ENCODE measurements around the gene KLHL42. TPM values are rescaled to one million over a fixed set of nuclear protein-coding genes. Genes with fewer than 3 reads are reported as not detected.

KLHL42 gene
- total RNA-seq, 2 donors from 2014 or later = 19.1 to 79.9 TPM

DNA sequence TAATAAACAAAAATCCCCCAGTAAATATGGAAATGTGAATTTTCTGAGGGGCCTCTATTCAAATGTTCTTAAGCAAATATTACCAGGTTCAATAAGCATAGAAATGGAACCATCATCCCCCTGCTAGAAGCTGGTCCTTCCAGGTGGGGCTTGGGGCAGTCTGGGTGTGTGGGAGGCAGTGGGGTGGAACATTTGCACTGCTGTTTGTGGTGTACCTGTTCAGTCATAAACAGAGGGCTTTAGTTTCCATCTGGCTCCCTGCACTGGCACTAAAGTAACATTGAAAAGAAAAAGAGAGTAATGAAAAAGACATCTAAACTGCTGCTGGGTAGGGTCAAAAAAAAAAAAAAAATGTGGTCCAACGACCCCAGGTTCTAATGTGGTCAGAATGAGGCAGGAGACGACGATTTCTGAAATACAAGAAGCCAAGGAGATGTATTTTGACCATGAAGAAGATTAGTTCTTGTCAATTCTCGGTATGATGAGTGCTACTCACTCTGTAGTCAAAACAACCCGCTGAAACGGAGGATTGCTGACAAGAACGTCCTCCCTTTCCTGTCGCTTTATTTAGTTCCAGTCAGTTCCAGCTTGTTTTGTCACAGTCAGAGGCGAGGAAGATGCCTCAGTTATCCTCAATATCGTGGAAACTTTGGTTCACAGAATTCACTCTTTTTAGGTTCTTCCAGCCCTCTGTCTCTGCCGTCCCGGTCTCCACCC, 44.3 kb downstream of the KLHL42 start:
- no peaks in the 10 kb centered on the region for H3K4me1 ChIP-seq (replicated peaks)
- no peaks in the 10 kb centered on the region for H3K36me3 ChIP-seq
- WGBS = 77% methylated on average over 12 of the region's 12 CpGs
- intact Hi-C loops (cut with DNase I) = loop anchor here (5.0 kb wide), 1 partner anchor 92 kb away; no protein-coding TSS in a partner anchor
- H3K27me3 ChIP-seq (replicated peaks; ENCODE audit: insufficient read depth) = no peaks in the 10 kb centered on the region
- DNase-seq (ENCODE audit: low spot score) = no peak
- H3K9me3 ChIP-seq = no peaks in the 10 kb centered on the region
- no peak for TF ChIP-seq POLR2AphosphoS5 (IDR thresholded peaks at IDR 0.05)
- TF ChIP-seq, protein P1, sequence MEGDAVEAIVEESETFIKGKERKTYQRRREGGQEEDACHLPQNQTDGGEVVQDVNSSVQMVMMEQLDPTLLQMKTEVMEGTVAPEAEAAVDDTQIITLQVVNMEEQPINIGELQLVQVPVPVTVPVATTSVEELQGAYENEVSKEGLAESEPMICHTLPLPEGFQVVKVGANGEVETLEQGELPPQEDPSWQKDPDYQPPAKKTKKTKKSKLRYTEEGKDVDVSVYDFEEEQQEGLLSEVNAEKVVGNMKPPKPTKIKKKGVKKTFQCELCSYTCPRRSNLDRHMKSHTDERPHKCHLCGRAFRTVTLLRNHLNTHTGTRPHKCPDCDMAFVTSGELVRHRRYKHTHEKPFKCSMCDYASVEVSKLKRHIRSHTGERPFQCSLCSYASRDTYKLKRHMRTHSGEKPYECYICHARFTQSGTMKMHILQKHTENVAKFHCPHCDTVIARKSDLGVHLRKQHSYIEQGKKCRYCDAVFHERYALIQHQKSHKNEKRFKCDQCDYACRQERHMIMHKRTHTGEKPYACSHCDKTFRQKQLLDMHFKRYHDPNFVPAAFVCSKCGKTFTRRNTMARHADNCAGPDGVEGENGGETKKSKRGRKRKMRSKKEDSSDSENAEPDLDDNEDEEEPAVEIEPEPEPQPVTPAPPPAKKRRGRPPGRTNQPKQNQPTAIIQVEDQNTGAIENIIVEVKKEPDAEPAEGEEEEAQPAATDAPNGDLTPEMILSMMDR (IDR thresholded peaks at IDR 0.05) = no peak
- no peak for TF ChIP-seq POLR2A (IDR thresholded peaks at IDR 0.05)
- H3K27ac ChIP-seq = no peak overlapping the region
- H3K4me3 ChIP-seq = no peak overlapping the region

DNA sequence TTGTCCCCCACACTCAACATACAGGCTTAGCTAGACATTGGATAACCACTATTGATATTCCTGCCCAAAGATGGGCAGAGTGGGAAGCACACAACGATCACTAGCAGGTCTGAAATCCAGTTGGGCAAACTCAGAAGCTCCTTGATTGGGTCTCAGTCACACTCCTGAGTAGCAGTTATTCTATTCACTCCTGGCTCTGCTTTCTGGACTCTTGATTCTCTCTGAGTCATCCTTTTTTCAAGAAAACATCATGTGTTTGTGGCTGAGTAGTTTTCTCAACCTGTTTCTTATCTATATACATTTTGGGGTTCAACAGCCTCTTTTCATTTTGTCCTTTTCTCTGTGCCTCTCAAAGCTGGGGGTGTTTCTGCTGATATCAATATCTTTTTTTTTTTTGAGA, 46.0 kb downstream of the KLHL42 start:
- DNase-seq (ENCODE audit: low spot score) = no peak
- Histone ChIP-seq H3K4me3 (no peak overlapping the region), H3K4me1 (replicated peaks) (no peaks in the 10 kb centered on the region), H3K36me3 (no peaks in the 10 kb centered on the region), H3K27ac (no peak overlapping the region), H3K9me3 (no peaks in the 10 kb centered on the region), H3K27me3 (replicated peaks; ENCODE audit: insufficient read depth) (no peaks in the 10 kb centered on the region)
- intact Hi-C loops (cut with DNase I) = no loop called here
- 84% methylated on average over 1 of the region's 1 CpG for WGBS
- TF ChIP-seq POLR2A (IDR thresholded peaks at IDR 0.05) = no peak
- TF ChIP-seq, protein P1 (IDR thresholded peaks at IDR 0.05) = no peak
- TF ChIP-seq POLR2AphosphoS5 (IDR thresholded peaks at IDR 0.05) = no peak

DNA sequence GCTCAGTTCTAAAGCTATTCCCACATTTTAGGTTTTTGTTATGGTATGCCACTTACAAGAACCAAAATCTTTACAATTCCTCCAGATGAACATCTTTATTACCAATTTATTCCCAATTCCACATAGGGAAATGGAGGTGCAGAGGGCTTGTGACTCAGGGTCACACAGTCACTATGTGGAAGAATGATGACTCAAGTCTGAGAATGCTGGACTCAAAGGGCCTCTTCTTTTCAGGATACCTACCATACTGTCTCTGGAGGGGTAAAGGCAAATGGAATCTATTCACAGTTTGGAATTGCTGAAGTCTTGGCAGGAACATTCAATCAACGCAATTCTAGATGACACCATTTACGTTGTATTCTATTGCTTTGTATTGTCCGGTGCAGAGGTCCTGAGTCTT, 48.2 kb downstream of the KLHL42 start:
- no peaks in the 10 kb centered on the region for H3K9me3 ChIP-seq
- TF ChIP-seq, protein P1 (IDR thresholded peaks at IDR 0.05) = no peak
- TF ChIP-seq POLR2AphosphoS5 (IDR thresholded peaks at IDR 0.05) = no peak
- TF ChIP-seq POLR2A (IDR thresholded peaks at IDR 0.05) = no peak
- no peaks in the 10 kb centered on the region for H3K36me3 ChIP-seq
- intact Hi-C loops (cut with DNase I) = no loop called here
- no peak overlapping the region for H3K27ac ChIP-seq
- H3K27me3 ChIP-seq (replicated peaks; ENCODE audit: insufficient read depth) = no peaks in the 10 kb centered on the region
- no peaks in the 10 kb centered on the region for H3K4me1 ChIP-seq (replicated peaks)
- 93% methylated on average over 3 of the region's 3 CpGs for WGBS
- H3K4me3 ChIP-seq = no peak overlapping the region
- DNase-seq (ENCODE audit: low spot score) = no peak

DNA sequence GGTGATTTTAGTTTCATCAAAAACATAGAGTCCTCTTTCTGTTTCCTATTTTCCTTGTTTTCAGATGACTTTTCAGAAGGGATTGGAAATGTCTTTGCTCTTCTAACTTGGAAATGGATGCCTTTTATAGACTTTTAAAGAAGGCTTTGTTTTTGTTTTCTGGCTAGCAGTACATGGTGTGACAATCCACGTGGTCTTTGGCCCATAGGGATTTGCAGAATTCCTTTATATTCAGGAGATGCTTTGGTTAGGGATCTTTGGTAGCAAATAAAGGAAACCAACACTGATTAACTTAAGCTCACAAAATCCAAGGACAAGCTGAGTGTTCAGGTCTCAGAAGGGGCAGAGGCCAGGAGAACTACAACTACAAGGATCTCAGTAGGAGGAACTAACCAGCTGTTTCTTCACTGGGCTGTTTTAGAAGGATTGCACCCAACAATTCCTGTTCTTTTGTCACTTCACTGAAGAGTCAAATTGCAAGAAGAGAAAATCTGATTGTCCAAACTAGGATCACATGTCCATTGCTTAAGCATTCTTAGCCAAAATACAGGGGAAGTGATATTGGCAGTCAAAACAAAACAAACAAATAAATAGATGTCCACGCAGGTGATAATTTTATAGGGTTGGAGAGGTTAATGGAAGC, 58.6 kb downstream of the KLHL42 start:
- intact Hi-C loops (cut with DNase I) = no loop called here
- no peak for DNase-seq (ENCODE audit: low spot score)
- H3K27ac ChIP-seq = no peak overlapping the region
- no peaks in the 10 kb centered on the region for H3K36me3 ChIP-seq
- no peaks in the 10 kb centered on the region for H3K4me1 ChIP-seq (replicated peaks)
- no peaks in the 10 kb centered on the region for H3K9me3 ChIP-seq
- no peaks in the 10 kb centered on the region for H3K27me3 ChIP-seq (replicated peaks; ENCODE audit: insufficient read depth)
- H3K4me3 ChIP-seq = no peak overlapping the region
- 42% methylated on average over 2 of the region's 2 CpGs for WGBS
- TF ChIP-seq POLR2A (IDR thresholded peaks at IDR 0.05) = no peak
- no peak for TF ChIP-seq POLR2AphosphoS5 (IDR thresholded peaks at IDR 0.05)
- TF ChIP-seq, protein P1 (IDR thresholded peaks at IDR 0.05) = no peak
